Prostate gland (tissue), 2 donors: ENCODE measurements around the gene CTCF. TPM values are rescaled to one million over a fixed set of nuclear protein-coding genes. Genes with fewer than 3 reads are reported as not detected.

Experiments used
- DNase-seq: peaks from one replicate; pipeline ENCODE4 v3.0.0-alpha.2; 2019; ENCODE audit warnings: low spot score
- H3K27ac ChIP-seq, 2 donors: fragments of 200-600 bp; sonication (generic); 2 replicates each; pipeline ENCODE4 v1.5.1; 2017 to 2019
- H3K27me3 ChIP-seq: fragments of 200-600 bp; sonication (generic); replicated peaks from 2 replicates; pipeline ENCODE4 v1.5.1; 2019; ENCODE audit not compliant: insufficient read depth
- H3K36me3 ChIP-seq, 2 donors: fragments of 200-600 bp; sonication (generic); 1 replicate in 1 of 2; 2 replicates in 1 of 2; pipeline versions ENCODE4 v1.5.1 to v1.8.1; 2017 to 2019
- H3K4me1 ChIP-seq: fragments of 200-600 bp; sonication (generic); replicated peaks from 2 replicates; pipeline ENCODE4 v1.5.1; 2019
- H3K4me3 ChIP-seq, 2 donors: fragments of 200-600 bp; sonication (generic); 2 replicates each; pipeline ENCODE4 v1.5.1; 2017 to 2019
- H3K9me3 ChIP-seq: fragments of 200-600 bp; sonication (generic); 2 replicates; pipeline ENCODE4 v1.5.1; 2017
- CTCF ChIP-seq, 4 experiments: fragments of 200-600 bp in 2 of 4; fragments of 450-650 bp in 2 of 4; sonication (generic) in 2 of 4; IDR thresholded peaks; 1 replicate in 3 of 4; 2 replicates in 1 of 4; pipeline ENCODE4 v1.5.1; 2016 to 2019; ENCODE audit warnings: antibody characterized with exemption in 4 of 4, mild to moderate bottlenecking in 2 of 4, moderate library complexity in 2 of 4
- POLR2A ChIP-seq: fragments of 450-650 bp; IDR thresholded peaks from one replicate; pipeline ENCODE4 v1.6.1; 2016; ENCODE audit warnings: antibody characterized with exemption, mild to moderate bottlenecking
- POLR2AphosphoS5 ChIP-seq: sonication (generic); formaldehyde crosslinking; IDR thresholded peaks from one replicate; pipeline ENCODE4 v1.6.1; 2017; ENCODE audit warnings: antibody characterized with exemption
- WGBS: methylation state at CpG from one replicate; pipeline ENCODE4 v1.1.5; 2018; 5-methylcytosine and 5-hydroxymethylcytosine counted together
- intact Hi-C: fragments of 100-400 bp; cut with DNase I; formaldehyde crosslinking; loops from one replicate; pipeline ENCODE4 v1.14.2; 2022
- total RNA-seq, 2 donors: library from RNA; depleted of rRNA; stranded (reverse); fragments of >200 nt; gene quantifications; one replicate each; pipeline ENCODE4 v1.1.0, GENCODE V29; 2016

Gene CTCF
- total RNA-seq, 2 donors from 2014 or later, result 39.9 to 48.9 TPM

GRCh38 chr16:67538666-67539101, 23.6 kb upstream of the CTCF start:
- peaks cover 0 to 10% of the 10 kb centered on the region in 2 donors for H3K36me3 ChIP-seq
- no peak for TF ChIP-seq POLR2AphosphoS5
- no peak for TF ChIP-seq CTCF (IDR thresholded peaks at IDR 0.05)
- no peak for TF ChIP-seq POLR2A
- H3K4me1 ChIP-seq, result no peaks in the 10 kb centered on the region
- peak overlapping the region; percentile 48 to 61 for H3K4me3 ChIP-seq
- intact Hi-C loops, result loop anchor here (10.0 kb wide), 1 partner anchor 396 kb away; the partner anchor contains the start of genes CTRL and PSMB10
- WGBS, result 44% methylated on average over 14 of the region's 23 CpGs
- no peak for DNase-seq
- peak overlapping the region in 1 of 2 donors; percentile 77 for H3K27ac ChIP-seq
- no peaks in the 10 kb centered on the region for H3K27me3 ChIP-seq
- H3K9me3 ChIP-seq, result no peaks in the 10 kb centered on the region

- Histone ChIP-seq H3K27me3 (no peaks in the 10 kb centered on the region), H3K4me3 (no peak overlapping the region), H3K36me3 (peaks cover 0 to 10% of the 10 kb centered on the region in 2 donors), H3K9me3 (no peaks in the 10 kb centered on the region), H3K27ac (no peak overlapping the region), H3K4me1 (no peaks in the 10 kb centered on the region)
- no peak for DNase-seq
- TF ChIP-seq POLR2A, result no peak
- WGBS, result 63% methylated on average over 4 of the region's 4 CpGs
- intact Hi-C loops, result loop anchor here (10.0 kb wide), 1 partner anchor 396 kb away; the partner anchor contains the start of genes CTRL and PSMB10
These were observed 23.1 kb upstream of the CTCF start for GRCh38 chr16:67539271-67539670.

- no peak for DNase-seq
These were observed 22.4 kb upstream of the CTCF start for GRCh38 chr16:67539691-67540635.

GRCh38 chr16:67540756-67541155, 21.6 kb upstream of the CTCF start:
- TF ChIP-seq CTCF (IDR thresholded peaks at IDR 0.05) (no peak), POLR2AphosphoS5 (no peak), POLR2A (no peak)
- Histone ChIP-seq H3K4me1 (no peaks in the 10 kb centered on the region), H3K36me3 (peaks cover 0 to 15% of the 10 kb centered on the region in 2 donors), H3K9me3 (no peaks in the 10 kb centered on the region), H3K4me3 (no peak overlapping the region), H3K27ac (no peak overlapping the region), H3K27me3 (no peaks in the 10 kb centered on the region)
- DNase-seq, result no peak
- WGBS, result 100% methylated on average over 1 of the region's 1 CpG
- intact Hi-C loops, result no loop called here

More at GRCh38 chr16:67539691-67540635, 22.4 kb upstream of the CTCF start:
- WGBS, result 88% methylated on average over 27 of the region's 27 CpGs
- Histone ChIP-seq H3K4me1 (no peaks in the 10 kb centered on the region), H3K4me3 (no peak overlapping the region), H3K27me3 (no peaks in the 10 kb centered on the region), H3K36me3 (peaks cover 0 to 10% of the 10 kb centered on the region in 2 donors), H3K9me3 (no peaks in the 10 kb centered on the region), H3K27ac (no peak overlapping the region)
- intact Hi-C loops, result loop anchor here (10.0 kb wide), 1 partner anchor 395 kb away; the partner anchor contains the start of genes CTRL and PSMB10
- no peak for TF ChIP-seq POLR2AphosphoS5

- H3K27me3 ChIP-seq, result no peaks in the 10 kb centered on the region
- no peak overlapping the region for H3K4me3 ChIP-seq
- WGBS, result 85% methylated on average over 14 of the region's 14 CpGs
- DNase-seq, result no peak
- intact Hi-C loops, result no loop called here
- H3K9me3 ChIP-seq, result no peaks in the 10 kb centered on the region
- peaks cover 0 to 15% of the 10 kb centered on the region in 2 donors for H3K36me3 ChIP-seq
- no peak overlapping the region for H3K27ac ChIP-seq
- no peaks in the 10 kb centered on the region for H3K4me1 ChIP-seq
- no peak for TF ChIP-seq CTCF (IDR thresholded peaks at IDR 0.05)
- no peak for TF ChIP-seq POLR2AphosphoS5
- no peak for TF ChIP-seq POLR2A
These were observed 20.7 kb upstream of the CTCF start for GRCh38 chr16:67541391-67542263.
